Measurements from ENCODE around the gene AJUBA. TPM values are rescaled to one million over a fixed set of nuclear protein-coding genes. Genes with fewer than 3 reads are reported as not detected.

Gene AJUBA
- polyA plus RNA-seq, 1 experiment = 77.0 TPM

DNA sequence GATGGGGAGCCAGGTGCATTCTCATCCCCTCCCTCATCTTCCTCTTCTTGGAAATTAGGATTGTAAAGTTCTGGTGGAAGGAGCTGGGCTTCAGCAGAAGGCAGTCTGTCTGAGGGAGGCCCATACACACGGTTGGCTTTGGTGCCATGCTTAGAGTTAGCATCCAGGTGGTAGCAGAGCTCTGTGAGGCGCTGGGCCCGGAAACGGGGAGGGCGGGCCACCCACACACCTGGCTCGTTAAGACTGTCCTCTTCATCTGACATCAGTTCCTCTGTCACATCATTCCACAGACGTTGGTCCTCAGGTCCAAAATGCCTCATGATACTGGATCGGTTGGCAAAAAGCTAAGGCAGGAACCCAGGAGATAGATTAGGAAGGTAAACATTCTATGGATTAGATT, 4.9 kb upstream of the AJUBA start:
- Histone ChIP-seq H3K9me3 (ENCODE audit: control insufficient read depth, insufficient read depth, low read length) (peaks cover under 1% of the 10 kb centered on the region; the same call in 1 of the 2 replicates), H3K27ac (ENCODE audit: low read depth, low read length) (no peak overlapping the region), H3K4me3 (ENCODE audit: low read depth, low read length) (no peak overlapping the region), H3K27me3 (ENCODE audit: control insufficient read depth, insufficient read depth, low read length) (no peaks in the 10 kb centered on the region)
- ChIA-PET CTCF (interaction anchor here (0.5 to 8.7 kb wide), 30 partner anchors 9 to 1296 kb away, joined by 3 to 262 read pairs (median 14); partner anchors contain the start of genes CDH24, HAUS4, LRP10 and PRMT5), POLR2A (interaction anchor here (0.6 kb wide), 1 partner anchor 201 kb away, joined by 4 read pairs; no protein-coding TSS in a partner anchor)
- no peak for DNase-seq (ENCODE audit: low read depth, low spot score)
- TF ChIP-seq, protein P1, sequence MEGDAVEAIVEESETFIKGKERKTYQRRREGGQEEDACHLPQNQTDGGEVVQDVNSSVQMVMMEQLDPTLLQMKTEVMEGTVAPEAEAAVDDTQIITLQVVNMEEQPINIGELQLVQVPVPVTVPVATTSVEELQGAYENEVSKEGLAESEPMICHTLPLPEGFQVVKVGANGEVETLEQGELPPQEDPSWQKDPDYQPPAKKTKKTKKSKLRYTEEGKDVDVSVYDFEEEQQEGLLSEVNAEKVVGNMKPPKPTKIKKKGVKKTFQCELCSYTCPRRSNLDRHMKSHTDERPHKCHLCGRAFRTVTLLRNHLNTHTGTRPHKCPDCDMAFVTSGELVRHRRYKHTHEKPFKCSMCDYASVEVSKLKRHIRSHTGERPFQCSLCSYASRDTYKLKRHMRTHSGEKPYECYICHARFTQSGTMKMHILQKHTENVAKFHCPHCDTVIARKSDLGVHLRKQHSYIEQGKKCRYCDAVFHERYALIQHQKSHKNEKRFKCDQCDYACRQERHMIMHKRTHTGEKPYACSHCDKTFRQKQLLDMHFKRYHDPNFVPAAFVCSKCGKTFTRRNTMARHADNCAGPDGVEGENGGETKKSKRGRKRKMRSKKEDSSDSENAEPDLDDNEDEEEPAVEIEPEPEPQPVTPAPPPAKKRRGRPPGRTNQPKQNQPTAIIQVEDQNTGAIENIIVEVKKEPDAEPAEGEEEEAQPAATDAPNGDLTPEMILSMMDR (IDR thresholded peaks at IDR 0.05; ENCODE audit: low read depth, low read length) = no peak

- Histone ChIP-seq H3K4me3 (ENCODE audit: low read depth, low read length) (no peak overlapping the region), H3K27me3 (ENCODE audit: control insufficient read depth, insufficient read depth, low read length) (no peaks in the 10 kb centered on the region), H3K27ac (ENCODE audit: low read depth, low read length) (no peak overlapping the region), H3K9me3 (ENCODE audit: control insufficient read depth, insufficient read depth, low read length) (peaks cover 6% of the 10 kb centered on the region; the same call in 1 of the 2 replicates)
- ChIA-PET CTCF (interaction anchor here (0.6 to 8.7 kb wide), 58 partner anchors 10 to 1754 kb away, joined by 3 to 262 read pairs (median 6); partner anchors contain the start of genes ACIN1, C14orf119, CDH24 and HAUS4), POLR2A (interaction anchor here (0.5 to 1.2 kb wide), 6 partner anchors 8 to 82 kb away, joined by 3 to 17 read pairs (median 3); partner anchors contain the start of genes CDH24 and HAUS4)
- TF ChIP-seq, protein P1 (IDR thresholded peaks at IDR 0.05; ENCODE audit: low read depth, low read length) = peak; percentile 90
- DNase-seq (ENCODE audit: low read depth, low spot score) = peak; percentile 75
Measured at GRCh38 chr14:22986508-22987054, 4.2 kb upstream of the AJUBA start.

- TF ChIP-seq, protein P1 (IDR thresholded peaks at IDR 0.05; ENCODE audit: low read depth, low read length) = no peak
- Histone ChIP-seq H3K9me3 (ENCODE audit: control insufficient read depth, insufficient read depth, low read length) (peaks cover 6% of the 10 kb centered on the region; the same call in 1 of the 2 replicates), H3K27ac (ENCODE audit: low read depth, low read length) (no peak overlapping the region), H3K4me3 (ENCODE audit: low read depth, low read length) (no peak overlapping the region), H3K27me3 (ENCODE audit: control insufficient read depth, insufficient read depth, low read length) (no peaks in the 10 kb centered on the region)
- no peak for DNase-seq (ENCODE audit: low read depth, low spot score)
- ChIA-PET POLR2A (interaction anchor here (0.9 to 1.2 kb wide), 5 partner anchors 8 to 83 kb away, joined by 3 to 17 read pairs (median 3); partner anchors contain the start of genes CDH24 and HAUS4), CTCF (interaction anchor here (0.6 to 8.7 kb wide), 57 partner anchors 11 to 1754 kb away, joined by 3 to 262 read pairs (median 6); partner anchors contain the start of genes ACIN1, C14orf119, CDH24 and HAUS4)
Measured at GRCh38 chr14:22985894-22986507, 3.6 kb upstream of the AJUBA start.

DNA sequence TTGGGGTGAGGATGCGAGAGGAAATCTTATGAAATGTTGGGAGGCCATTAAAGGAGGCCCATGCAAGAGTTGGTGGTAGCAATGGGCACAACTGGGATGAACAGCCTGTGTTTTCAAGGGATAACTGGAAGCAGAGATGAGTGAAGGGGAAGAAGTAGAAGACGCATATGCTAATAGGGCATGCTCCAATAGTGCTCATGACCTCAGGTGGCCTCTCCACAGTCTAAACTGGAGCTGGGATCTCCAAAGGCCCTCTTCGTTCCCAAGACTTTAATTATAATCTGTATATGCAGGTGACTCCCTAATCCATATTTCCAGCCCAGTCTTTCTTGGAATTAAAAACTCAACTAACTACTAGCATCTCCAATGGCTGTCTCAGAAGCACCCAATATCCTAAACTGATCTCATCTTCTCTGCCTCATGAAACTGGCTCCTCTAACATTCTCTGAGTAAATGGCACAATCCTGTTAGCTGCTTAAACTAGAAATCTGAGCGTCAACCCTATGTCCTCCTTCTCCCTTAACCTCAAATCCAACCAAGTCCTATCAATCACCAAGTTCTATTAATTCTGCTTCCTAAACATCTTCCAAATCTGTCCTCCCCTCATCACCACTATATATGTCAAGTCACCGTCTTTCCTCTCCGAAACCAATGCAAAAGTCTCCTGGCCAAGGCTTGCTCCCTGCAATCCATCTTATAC, 2.8 kb upstream of the AJUBA start:
- ChIA-PET POLR2A (interaction anchor here (1.5 kb wide), 1 partner anchor 10 kb away, joined by 3 read pairs; no protein-coding TSS in a partner anchor), CTCF (interaction anchor here (1.1 to 8.7 kb wide), 18 partner anchors 10 to 429 kb away, joined by 3 to 262 read pairs (median 24); partner anchors contain the start of genes CDH24 and HAUS4)
- Histone ChIP-seq H3K4me3 (ENCODE audit: low read depth, low read length) (no peak overlapping the region), H3K9me3 (ENCODE audit: control insufficient read depth, insufficient read depth, low read length) (peaks cover 6% of the 10 kb centered on the region; the same call in 1 of the 2 replicates), H3K27ac (ENCODE audit: low read depth, low read length) (no peak overlapping the region), H3K27me3 (ENCODE audit: control insufficient read depth, insufficient read depth, low read length) (no peaks in the 10 kb centered on the region)
- no peak for DNase-seq (ENCODE audit: low read depth, low spot score)
- TF ChIP-seq, protein P1 (IDR thresholded peaks at IDR 0.05; ENCODE audit: low read depth, low read length) = no peak

All from AG04450 (cell line).